MM.1S (cell line): ENCODE measurements around the gene ADGRE3.

Experiments
- CTCF ChIP-seq: fragments of 300-600 bp; sonication (generic); IDR thresholded peaks from 2 replicates; pipeline ENCODE4 v1.5.1; 2016; ENCODE audit warnings: antibody characterized with exemption, low read length, mixed read lengths
- EZH2 ChIP-seq: fragments of 300-600 bp; sonication (generic); optimal IDR thresholded peaks from 2 replicates; pipeline ENCODE3; 2017; ENCODE audit warnings: low read depth, mild to moderate bottlenecking, antibody characterized with exemption, low read length, mixed read lengths
- EZH2phosphoT487 ChIP-seq: fragments of 300-600 bp; sonication (generic); IDR thresholded peaks from 2 replicates; pipeline ENCODE4 v1.6.1; 2018; ENCODE audit warnings: antibody characterized with exemption, low read length

- TF ChIP-seq CTCF = no peak
- no peak for TF ChIP-seq EZH2
- no peak for TF ChIP-seq EZH2phosphoT487
These were observed 25.6 kb downstream of the ADGRE3 start for GRCh38 chr19:14649020-14649419.
